HepG2 (cell line): ENCODE measurements around the gene EYA2. TPM values are rescaled to one million over a fixed set of nuclear protein-coding genes. Genes with fewer than 3 reads are reported as not detected.

Experiments
- ATAC-seq: fragments of 200-7000 bp; cut with Tn5 transposase; 3 replicates; pipeline ENCODE4 v1.9.1; 2020; ENCODE audit warnings: mild to moderate bottlenecking, moderate library complexity
- BruUV-seq: library from RNA; stranded (reverse); fragments of 400-500 nt; replicated peaks from 2 replicates; lab custom pipeline; 2021; lab: Mats Ljungman, UMichigan
- CTCF ChIA-PET: fragments of 300-600 bp; formaldehyde crosslinking; extraction: SDS; loops from one replicate; lab custom pipeline; 2021; ENCODE audit warnings: low total read pairs, inconsistent platforms, low intra/inter-chr PET ratio; lab: Yijun Ruan, JAX
- POLR2A ChIA-PET: fragments of 350-600 bp; sonication (Branson Sonifier 250); formaldehyde crosslinking; loops from one replicate; lab custom pipeline; 2020; ENCODE audit warnings: antibody characterized with exemption, inconsistent platforms; lab: Yijun Ruan, JAX
- DNase-seq: peaks from one replicate; pipeline ENCODE4 v3.0.0-alpha.2; 2015; ENCODE audit warnings: low spot score
- FAIRE-seq: peaks from 3 replicates; lab custom pipeline; 2011; peaks lifted over from hg19 to GRCh38; lab: Jason Lieb, UNC
- H2AFZ ChIP-seq: one replicate; pipeline ENCODE4 v1.6.1; 2011; ENCODE audit warnings: low read length, inconsistent platforms
- H3K27ac ChIP-seq: fragments of 300-600 bp; 3 replicates; pipeline ENCODE4 v1.8.0; 2011; ENCODE audit warnings: mixed run types, mild to moderate bottlenecking, mixed read lengths, low read length, inconsistent platforms; ENCODE audit not compliant: insufficient read depth; ENCODE audit errors: extremely low read length
- H3K27me3 ChIP-seq, 2 experiments: fragments of 200-600 bp in 1 of 2; 2 replicates in 1 of 2; 3 replicates in 1 of 2; pipeline versions ENCODE4 v1.6.0 to v1.8.0; 2011; ENCODE audit warnings: low read length in 2 of 2, mild to moderate bottlenecking in 2 of 2, moderate library complexity in 2 of 2, inconsistent platforms in 1 of 2; ENCODE audit not compliant: insufficient read depth in 2 of 2, control insufficient read depth in 1 of 2
- H3K36me3 ChIP-seq, 2 experiments: fragments of 200-600 bp in 1 of 2; replicated peaks in 1 of 2; 2 replicates in 1 of 2; 3 replicates in 1 of 2; pipeline versions ENCODE4 v1.5.1 to v1.8.0; 2011; ENCODE audit warnings: low read length in 2 of 2, inconsistent platforms in 1 of 2; ENCODE audit not compliant: insufficient read depth in 2 of 2, control insufficient read depth in 1 of 2
- H3K4me1 ChIP-seq: 2 replicates; pipeline ENCODE4 v1.5.1; 2012; ENCODE audit warnings: low read length, inconsistent platforms; ENCODE audit not compliant: insufficient read depth
- H3K4me2 ChIP-seq: 2 replicates; pipeline ENCODE4 v1.6.0; 2011; ENCODE audit warnings: low read depth, low read length, inconsistent platforms
- H3K4me3 ChIP-seq, 3 experiments: fragments of 200-600 bp in 1 of 3; sonication (generic), shearing (Covaris generic) in 1 of 3; replicated peaks in 1 of 3; 2 replicates each; pipeline ENCODE4 v1.5.1; 2011 to 2016; ENCODE audit warnings: low read length in 3 of 3, inconsistent platforms in 2 of 3, low read depth in 2 of 3, mild to moderate bottlenecking in 2 of 3, control low read depth in 1 of 3, mixed read lengths in 1 of 3; ENCODE audit not compliant: insufficient read depth in 1 of 3
- H3K79me2 ChIP-seq: one replicate; pipeline ENCODE4 v1.6.1; 2011; ENCODE audit warnings: low read length, inconsistent platforms; ENCODE audit not compliant: insufficient read depth
- H3K9ac ChIP-seq: 2 replicates; pipeline ENCODE4 v1.6.0; 2011; ENCODE audit warnings: mild to moderate bottlenecking, low read depth, low read length, inconsistent platforms; ENCODE audit not compliant: insufficient read depth
- H3K9me3 ChIP-seq: 2 replicates; pipeline ENCODE4 v1.5.1; 2012; ENCODE audit warnings: mild to moderate bottlenecking, low read length
- H4K20me1 ChIP-seq: 2 replicates; pipeline ENCODE4 v1.6.0; 2011; ENCODE audit warnings: inconsistent platforms, mild to moderate bottlenecking, low read length, moderate library complexity; ENCODE audit not compliant: insufficient read depth
- CC2D1A ChIP-seq: sonication (generic); formaldehyde crosslinking; IDR thresholded peaks from 2 replicates; pipeline ENCODE4 v1.8.1; 2023; ENCODE audit warnings: mild to moderate bottlenecking, missing genetic modification reagents
- ETV5 ChIP-seq: IDR thresholded peaks from 2 replicates; pipeline ENCODE4 v1.6.1; 2018; ENCODE audit warnings: missing biosample characterization, missing genetic modification reagents, inconsistent platforms, borderline replicate concordance
- KDM6A ChIP-seq: IDR thresholded peaks from 2 replicates; pipeline ENCODE4 v1.6.1; 2016; ENCODE audit warnings: low read depth
- KLF11 ChIP-seq: IDR thresholded peaks from 2 replicates; pipeline ENCODE4 v1.6.1; 2016; ENCODE audit warnings: missing compliant biosample characterization
- LCORL ChIP-seq, 2 experiments: fragments of 450-650 bp in 1 of 2; sonication (generic) in 1 of 2; formaldehyde crosslinking in 1 of 2; IDR thresholded peaks; 2 replicates each; pipeline versions ENCODE4 v1.5.0 to v1.6.1; 2017 to 2020; ENCODE audit warnings: antibody characterized with exemption in 1 of 2, missing genetic modification reagents in 1 of 2
- NAIF1 ChIP-seq: sonication (generic); formaldehyde crosslinking; IDR thresholded peaks from 2 replicates; pipeline ENCODE4 v1.5.0; 2020; ENCODE audit warnings: mild to moderate bottlenecking, missing genetic modification reagents, borderline replicate concordance
- NFE2L1 ChIP-seq: sonication (generic); formaldehyde crosslinking; IDR thresholded peaks from 2 replicates; pipeline ENCODE4 v1.4.0; 2020; ENCODE audit warnings: missing genetic modification reagents, mild to moderate bottlenecking, borderline replicate concordance
- ZFP36L1 ChIP-seq: sonication (generic); formaldehyde crosslinking; IDR thresholded peaks from 2 replicates; pipeline ENCODE4 v1.8.0; 2022; ENCODE audit warnings: mild to moderate bottlenecking, missing genetic modification reagents, moderate library complexity
- ZMYM2 ChIP-seq: sonication (generic); formaldehyde crosslinking; IDR thresholded peaks from 2 replicates; pipeline ENCODE4 v1.8.0; 2022; ENCODE audit warnings: mild to moderate bottlenecking, missing genetic modification reagents
- ZNF44 ChIP-seq: sonication (generic); formaldehyde crosslinking; IDR thresholded peaks from 2 replicates; pipeline ENCODE4 v1.5.1; 2020; ENCODE audit warnings: mild to moderate bottlenecking, missing genetic modification reagents
- ZNF782 ChIP-seq: sonication (generic); formaldehyde crosslinking; IDR thresholded peaks from 2 replicates; pipeline ENCODE4 v1.4.0; 2020; ENCODE audit warnings: missing genetic modification reagents, mild to moderate bottlenecking, borderline replicate concordance
- WGBS: methylation state at CpG from one replicate; pipeline ENCODE4 v1.1.6; 2017; ENCODE audit warnings: low lambda C conversion rate; 5-methylcytosine and 5-hydroxymethylcytosine counted together
- in situ Hi-C: cut with HindIII; loops from 2 replicates; pipeline ENCODE4 v1.10.0; 2017; ENCODE audit warnings: low pct_unique_long_range_greater_than_20kb; ENCODE audit not compliant: extremely low pct_ligation_motif_present
- intact Hi-C: fragments of 100-400 bp; cut with micrococcal nuclease; formaldehyde crosslinking; loops from one replicate; pipeline ENCODE4 v1.10.0; 2022; ENCODE audit not compliant: unreplicated experiment
- polyA plus RNA-seq, 8 experiments: library from polyadenylated mRNA; depleted of rRNA in 3 of 8; stranded (reverse) in 7 of 8; unstranded in 1 of 8; fragments of >200 nt; fragmentation: Illumina TruSeq in 4 of 8; extraction: Trizol in 4 of 8; gene quantifications; 2 replicates each; pipeline versions ENCODE4 v1.2.1 to v1.2.3, GENCODE V29; 2011 to 2016; ENCODE audit warnings: low read depth in 4 of 8, missing spikeins in 1 of 8, mixed read lengths in 1 of 8; ENCODE audit not compliant: insufficient read depth in 1 of 8
- total RNA-seq, 5 experiments: library from RNA; depleted of rRNA; stranded (reverse); fragments of >200 nt; fragmentation: Illumina TruSeq; extraction: Trizol; gene quantifications; 2 replicates each; pipeline ENCODE4 v1.2.3, GENCODE V29; 2016; ENCODE audit warnings: low read depth in 1 of 5
- TF ChIP-seq, protein P1 (sequence below): sonication (generic); formaldehyde crosslinking; IDR thresholded peaks from 2 replicates; pipeline ENCODE4 v1.4.0; 2020; ENCODE audit warnings: missing genetic modification reagents
- TF ChIP-seq, protein P2 (sequence below): sonication (generic); formaldehyde crosslinking; IDR thresholded peaks from 2 replicates; pipeline ENCODE4 v1.4.0; 2020; ENCODE audit warnings: mild to moderate bottlenecking, low read depth, missing genetic modification reagents
- TF ChIP-seq, protein P3 (sequence below): sonication (generic); formaldehyde crosslinking; IDR thresholded peaks from 2 replicates; pipeline ENCODE4 v1.8.0; 2022; ENCODE audit warnings: missing genetic modification reagents, mild to moderate bottlenecking, moderate library complexity, borderline replicate concordance

The EYA2 gene
- total and polyA plus RNA-seq, 2 of the 13 experiments (the other 11 are each of a cell fraction or from before 2014, with no cell fraction given), result not detected

DNA sequence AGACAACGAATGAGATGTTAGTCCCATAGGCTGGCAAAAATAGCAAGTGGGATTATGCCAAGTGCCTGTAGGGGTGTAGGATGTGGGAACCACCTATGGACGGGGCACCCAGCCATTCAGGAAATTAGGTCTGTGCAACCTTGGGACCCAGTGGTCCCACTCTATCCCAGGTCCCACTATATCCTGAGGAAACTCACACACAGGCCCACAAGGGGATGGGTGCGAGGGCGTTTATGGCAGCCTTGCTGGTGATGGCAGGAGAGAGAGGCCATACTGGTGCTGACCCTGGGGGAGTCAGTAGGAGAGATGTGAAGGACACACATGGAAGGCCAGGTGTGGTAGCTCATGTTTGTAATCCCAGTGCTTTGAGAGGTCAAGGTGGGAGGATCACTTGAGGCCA, 163.6 kb downstream of the EYA2 start:
- in situ Hi-C loops (no loop called here), intact Hi-C loops (no loop called here)
- no peak for FAIRE-seq
- DNase-seq, result no peak
- no peaks in the 10 kb centered on the region for H3K4me1 ChIP-seq
- ChIA-PET CTCF (no interaction called here), POLR2A (no interaction called here)
- peaks cover 5 to 37% of the 10 kb centered on the region in 2 experiments; a peak in 4 of 5 replicates for H3K27me3 ChIP-seq
- no peaks in the 10 kb centered on the region for H3K9me3 ChIP-seq
- no peak overlapping the region for H3K4me2 ChIP-seq
- H3K4me3 ChIP-seq, result no peak overlapping the region
- no peak for TF ChIP-seq CC2D1A (CRISPR knock-in tag)
- TF ChIP-seq ZMYM2 (CRISPR knock-in tag), result no peak
- no peak for TF ChIP-seq KLF11 (CRISPR knock-in tag)
- TF ChIP-seq ZNF782 (CRISPR knock-in tag), result no peak
- TF ChIP-seq, protein P1, sequence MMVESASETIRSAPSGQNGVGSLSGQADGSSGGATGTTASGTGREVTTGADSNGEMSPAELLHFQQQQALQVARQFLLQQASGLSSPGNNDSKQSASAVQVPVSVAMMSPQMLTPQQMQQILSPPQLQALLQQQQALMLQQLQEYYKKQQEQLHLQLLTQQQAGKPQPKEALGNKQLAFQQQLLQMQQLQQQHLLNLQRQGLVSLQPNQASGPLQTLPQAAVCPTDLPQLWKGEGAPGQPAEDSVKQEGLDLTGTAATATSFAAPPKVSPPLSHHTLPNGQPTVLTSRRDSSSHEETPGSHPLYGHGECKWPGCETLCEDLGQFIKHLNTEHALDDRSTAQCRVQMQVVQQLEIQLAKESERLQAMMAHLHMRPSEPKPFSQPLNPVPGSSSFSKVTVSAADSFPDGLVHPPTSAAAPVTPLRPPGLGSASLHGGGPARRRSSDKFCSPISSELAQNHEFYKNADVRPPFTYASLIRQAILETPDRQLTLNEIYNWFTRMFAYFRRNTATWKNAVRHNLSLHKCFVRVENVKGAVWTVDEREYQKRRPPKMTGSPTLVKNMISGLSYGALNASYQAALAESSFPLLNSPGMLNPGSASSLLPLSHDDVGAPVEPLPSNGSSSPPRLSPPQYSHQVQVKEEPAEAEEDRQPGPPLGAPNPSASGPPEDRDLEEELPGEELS, result no peak
- no peak for TF ChIP-seq KDM6A (CRISPR knock-in tag)
- TF ChIP-seq ZNF44, result no peak
- TF ChIP-seq NAIF1, result no peak
- no peak for TF ChIP-seq ZFP36L1 (CRISPR knock-in tag)
- no peak for TF ChIP-seq ETV5 (CRISPR knock-in tag)
- TF ChIP-seq LCORL (IDR thresholded peaks at IDR 0.05), result no peak
- no peak for TF ChIP-seq LCORL (CRISPR knock-in tag; IDR thresholded peaks at IDR 0.05)
- TF ChIP-seq, protein P2, sequence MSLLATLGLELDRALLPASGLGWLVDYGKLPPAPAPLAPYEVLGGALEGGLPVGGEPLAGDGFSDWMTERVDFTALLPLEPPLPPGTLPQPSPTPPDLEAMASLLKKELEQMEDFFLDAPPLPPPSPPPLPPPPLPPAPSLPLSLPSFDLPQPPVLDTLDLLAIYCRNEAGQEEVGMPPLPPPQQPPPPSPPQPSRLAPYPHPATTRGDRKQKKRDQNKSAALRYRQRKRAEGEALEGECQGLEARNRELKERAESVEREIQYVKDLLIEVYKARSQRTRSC, result no peak
- TF ChIP-seq, protein P3, sequence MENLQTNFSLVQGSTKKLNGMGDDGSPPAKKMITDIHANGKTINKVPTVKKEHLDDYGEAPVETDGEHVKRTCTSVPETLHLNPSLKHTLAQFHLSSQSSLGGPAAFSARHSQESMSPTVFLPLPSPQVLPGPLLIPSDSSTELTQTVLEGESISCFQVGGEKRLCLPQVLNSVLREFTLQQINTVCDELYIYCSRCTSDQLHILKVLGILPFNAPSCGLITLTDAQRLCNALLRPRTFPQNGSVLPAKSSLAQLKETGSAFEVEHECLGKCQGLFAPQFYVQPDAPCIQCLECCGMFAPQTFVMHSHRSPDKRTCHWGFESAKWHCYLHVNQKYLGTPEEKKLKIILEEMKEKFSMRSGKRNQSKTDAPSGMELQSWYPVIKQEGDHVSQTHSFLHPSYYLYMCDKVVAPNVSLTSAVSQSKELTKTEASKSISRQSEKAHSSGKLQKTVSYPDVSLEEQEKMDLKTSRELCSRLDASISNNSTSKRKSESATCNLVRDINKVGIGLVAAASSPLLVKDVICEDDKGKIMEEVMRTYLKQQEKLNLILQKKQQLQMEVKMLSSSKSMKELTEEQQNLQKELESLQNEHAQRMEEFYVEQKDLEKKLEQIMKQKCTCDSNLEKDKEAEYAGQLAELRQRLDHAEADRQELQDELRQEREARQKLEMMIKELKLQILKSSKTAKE (CRISPR knock-in tag), result no peak
- TF ChIP-seq NFE2L1 (CRISPR knock-in tag), result no peak
- 12% methylated on average over 4 of the region's 4 CpGs for WGBS
- no peak for ATAC-seq
- no peak overlapping the region for H3K9ac ChIP-seq
- H2AFZ ChIP-seq, result no peak overlapping the region
- BruUV-seq, result no TSS peak
- H3K79me2 ChIP-seq, result no peaks in the 10 kb centered on the region
- no peaks in the 10 kb centered on the region for H3K36me3 ChIP-seq
- H4K20me1 ChIP-seq, result no peaks in the 10 kb centered on the region
- no peak overlapping the region for H3K27ac ChIP-seq
